Nucleus accumbens (tissue), 56 donors: Measurements from ENCODE around the gene FAAH2.
A peak's percentile ranks its signal among the peaks of the same experiment; 100 is the strongest.
"Not testable (repeated sequence)": the region's sequence is repeated elsewhere in the genome, so short reads cannot be mapped to it uniquely, and the experiment has no call there.

Experiments
- DNase-seq, 56 donors: peaks; one replicate each; lab custom pipeline; 2025; lab: John Stamatoyannopoulos, UW

FAAH2 gene

GRCh38 chrX:57380026-57380796, 93.7 kb downstream of the FAAH2 start:
- no peak for DNase-seq

DNA sequence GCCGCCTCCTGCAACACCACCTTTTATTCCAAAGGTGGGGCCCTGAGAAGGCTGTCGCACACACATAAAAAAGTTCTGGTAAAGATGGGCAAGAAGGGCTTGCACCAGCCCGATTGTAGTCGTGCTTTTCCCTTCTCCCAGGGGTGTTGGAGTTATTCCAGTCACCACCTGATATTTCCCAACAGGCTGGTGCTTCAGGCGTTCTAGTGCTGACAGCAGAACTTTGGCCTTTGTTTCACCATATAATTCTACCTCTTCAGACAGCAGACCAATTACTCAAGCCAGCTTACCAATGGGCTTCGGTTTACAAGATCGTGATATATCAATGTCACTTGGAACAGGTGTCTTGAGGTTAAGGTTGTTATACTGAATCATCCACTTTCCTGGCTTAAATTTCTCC, 107.7 kb downstream of the FAAH2 start:
- not testable (repeated sequence) for DNase-seq

GRCh38 chrX:57403191-57403590, 116.7 kb downstream of the FAAH2 start:
- not testable (repeated sequence) for DNase-seq

GRCh38 chrX:57406149-57406548, 119.6 kb downstream of the FAAH2 start:
- DNase-seq: no peak

- DNase-seq: no peak
These were observed 131.3 kb downstream of the FAAH2 start for GRCh38 chrX:57417827-57418226.

DNA sequence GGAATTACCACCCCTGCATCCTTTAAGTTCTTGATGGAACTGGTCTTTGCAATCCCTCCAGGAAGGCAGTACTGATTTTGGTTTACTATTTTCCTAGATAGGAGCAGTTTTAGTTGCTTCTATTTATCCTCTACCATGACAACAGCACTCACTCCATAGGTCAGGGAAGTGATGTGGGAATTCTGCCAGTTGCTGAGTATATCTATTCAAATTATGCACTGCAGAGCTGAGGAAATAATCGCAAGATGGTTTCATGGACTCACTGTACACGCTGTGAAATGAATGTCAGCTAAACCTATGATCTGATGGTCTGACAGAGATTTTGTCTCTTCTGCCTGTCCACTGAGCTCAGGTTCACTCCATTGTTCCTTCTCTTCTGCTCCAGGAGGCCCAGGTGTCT, 135.8 kb downstream of the FAAH2 start:
- DNase-seq: no peak

- no peak for DNase-seq
These were observed 136.3 kb downstream of the FAAH2 start for GRCh38 chrX:57422790-57423189.

DNA sequence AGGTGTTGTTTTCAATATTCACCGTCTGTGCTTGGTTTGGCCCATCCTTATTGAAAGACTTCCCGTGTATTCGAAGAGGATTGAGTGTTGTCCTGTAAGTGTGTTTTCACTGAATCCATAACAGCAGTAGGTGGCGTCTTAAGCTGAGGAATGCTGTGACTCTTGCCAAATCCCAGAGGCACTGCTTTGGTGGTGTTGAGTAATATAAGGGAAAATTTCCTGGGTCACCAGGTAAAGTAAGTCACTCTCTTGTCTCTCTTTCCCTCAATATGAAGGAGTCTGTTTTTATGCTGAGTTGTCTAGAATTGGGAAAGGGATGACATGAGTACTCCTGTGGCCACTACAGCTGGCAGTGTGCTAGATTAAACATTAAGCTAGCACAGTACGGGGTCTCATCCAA, 158.6 kb downstream of the FAAH2 start:
- no peak for DNase-seq

- no peak for DNase-seq
These were observed 159.3 kb downstream of the FAAH2 start for GRCh38 chrX:57445832-57446231.

DNA sequence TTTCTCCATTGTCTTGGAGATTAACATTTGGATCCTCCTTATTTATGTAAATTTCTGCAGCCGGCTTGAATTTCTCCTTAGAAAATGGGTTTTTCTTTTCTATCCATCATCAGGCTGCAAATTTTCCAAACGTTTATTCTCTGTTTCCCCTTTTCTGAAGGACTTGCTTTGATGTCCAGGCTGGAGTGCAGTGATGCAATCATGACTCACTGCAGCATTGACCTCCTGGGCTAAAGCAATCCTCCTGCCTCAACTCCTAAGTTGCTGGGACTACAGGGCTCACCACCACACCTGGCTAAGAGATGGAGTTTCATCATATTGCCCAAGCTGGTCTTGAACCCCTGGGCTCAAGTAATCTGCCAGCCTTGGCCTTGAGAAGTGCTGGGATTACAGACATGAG, 161.3 kb downstream of the FAAH2 start:
- no peak for DNase-seq

GRCh38 chrX:57451426-57452020, 165.0 kb downstream of the FAAH2 start:
- DNase-seq: no peak

DNA sequence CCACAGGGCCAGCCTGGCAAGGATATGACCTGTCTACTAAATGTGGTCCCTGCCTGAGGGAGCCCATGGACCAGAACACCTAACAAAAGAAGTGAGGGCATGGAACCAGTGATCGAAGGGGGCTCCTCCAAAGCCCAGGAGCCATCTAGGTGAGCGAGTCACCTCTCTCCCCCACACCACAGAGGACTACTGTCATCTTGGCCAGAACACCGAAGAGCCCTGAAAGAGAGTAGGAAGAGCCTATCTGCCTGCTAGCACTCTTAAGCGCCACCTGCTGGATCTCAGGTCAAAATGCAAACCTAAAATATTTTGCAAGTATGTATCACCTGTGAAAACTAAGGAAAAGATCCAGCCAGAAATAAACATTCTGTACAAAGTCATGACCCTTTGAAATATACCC, 167.4 kb downstream of the FAAH2 start:
- peak in 3 of 56 donors; percentile 0 to 3 (median 0) for DNase-seq

- no peak for DNase-seq
These were observed 195.0 kb downstream of the FAAH2 start for GRCh38 chrX:57481514-57481913.

- DNase-seq: no peak
These were observed 230.0 kb downstream of the FAAH2 start for GRCh38 chrX:57516491-57516890.

- no peak for DNase-seq
These were observed 233.1 kb downstream of the FAAH2 start for GRCh38 chrX:57519578-57520118.

DNA sequence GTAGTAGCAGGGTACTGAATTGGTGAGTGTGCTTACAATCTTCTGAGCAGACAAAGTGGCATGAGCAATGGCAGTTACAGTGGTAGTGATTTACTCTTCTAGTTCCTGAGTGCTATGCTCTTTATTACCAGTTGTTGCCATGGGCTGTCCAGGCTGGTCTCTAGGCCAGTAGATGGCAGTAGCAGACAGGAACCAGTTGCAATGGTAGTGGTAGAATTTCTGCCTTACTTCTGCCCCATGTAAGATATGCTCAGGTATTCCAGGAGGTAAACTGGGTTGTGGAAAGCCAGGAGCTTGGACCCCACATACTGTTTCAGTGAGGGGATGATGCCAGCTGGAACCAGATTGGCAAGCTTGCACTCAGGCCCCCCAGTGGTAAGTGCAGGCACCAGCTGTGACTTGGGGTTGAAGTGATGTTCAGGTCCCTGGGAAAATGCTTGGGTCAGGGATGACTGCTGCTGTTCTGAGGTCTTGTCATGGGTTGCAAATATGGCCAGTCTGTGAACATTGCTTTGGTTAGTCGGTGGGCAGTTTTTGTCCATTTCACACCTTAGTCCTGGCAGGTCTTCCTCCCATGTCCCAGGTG, 242.3 kb downstream of the FAAH2 start:
- DNase-seq: peak in 1 of 56 donors; percentile 0
